ENCODE results near the gene IQGAP1. TPM values are rescaled to one million over a fixed set of nuclear protein-coding genes. Genes with fewer than 3 reads are reported as not detected.

Gene IQGAP1
- total RNA-seq, 4 donors from 2014 or later, result 238 to 358 (median 282) TPM

DNA sequence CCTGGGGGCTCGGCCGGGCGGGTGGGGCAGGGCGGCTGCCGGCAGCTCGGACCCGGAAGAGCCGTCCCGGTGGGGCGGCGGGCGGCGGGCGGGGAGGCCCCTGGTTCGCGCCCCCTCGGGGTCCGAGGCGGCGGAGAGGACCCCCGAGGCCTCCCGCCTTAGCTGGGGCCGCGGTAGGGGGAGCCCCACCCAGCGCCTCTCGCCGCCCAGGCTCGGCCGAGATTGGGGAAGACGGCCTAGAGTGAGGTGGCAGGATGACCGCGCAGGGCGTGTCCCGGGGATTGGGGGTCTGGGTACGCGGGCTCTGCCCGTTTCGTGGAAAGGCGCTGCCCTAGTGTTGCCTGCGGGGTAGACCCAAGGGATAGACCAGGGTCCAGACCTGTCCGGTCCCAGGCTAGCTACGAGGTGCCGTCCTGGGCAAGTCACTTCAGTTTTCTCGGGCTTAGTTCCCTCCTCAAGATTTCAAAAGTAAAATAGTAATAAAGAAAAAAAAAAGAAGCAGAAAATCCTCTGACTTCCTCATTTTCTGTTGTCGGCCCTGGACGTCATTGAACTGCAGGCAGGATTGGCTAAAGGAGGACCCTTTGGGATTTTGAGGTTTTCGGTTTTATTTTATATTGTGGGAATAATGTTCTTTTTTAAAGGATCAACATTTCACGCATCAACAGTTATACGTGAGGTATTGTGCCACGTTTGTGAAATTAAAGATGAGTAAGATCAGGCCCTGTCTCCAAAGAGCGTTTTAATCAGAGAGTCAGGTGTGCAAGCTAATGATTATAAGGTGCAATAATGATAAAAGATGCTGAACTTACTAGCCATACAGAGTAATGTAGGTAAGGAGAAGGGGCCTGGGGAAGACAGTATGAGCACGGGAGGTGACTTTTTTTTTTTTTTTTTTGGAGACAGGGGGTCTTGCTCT lies 679 bp downstream of the IQGAP1 start:
- 0 to 1% methylated on average over 26 to 37 of the region's 52 CpGs for WGBS, 2 donors
- Histone ChIP-seq H3K4me1 (peaks cover 0 to 52% (median 32%) of the 10 kb centered on the region in 4 donors), H3K4me3 (peak overlapping the region; percentile 71 to 99 (median 96)), H3K36me3 (peaks cover 0 to 22% (median 0%) of the 10 kb centered on the region in 3 donors), H3K27ac (peak overlapping the region; percentile 91 to 100 (median 98)), H3K27me3 (no peaks in the 10 kb centered on the region), H3K9me3 (no peaks in the 10 kb centered on the region)
- peak; percentile 46 to 48 for DNase-seq (ENCODE audit: low spot score in 2 of 2)
- TF ChIP-seq EP300 (IDR thresholded peaks at IDR 0.05) (peak in 1 of 2 donors; percentile 6), POLR2A (IDR thresholded peaks at IDR 0.05) (no peak)

DNA sequence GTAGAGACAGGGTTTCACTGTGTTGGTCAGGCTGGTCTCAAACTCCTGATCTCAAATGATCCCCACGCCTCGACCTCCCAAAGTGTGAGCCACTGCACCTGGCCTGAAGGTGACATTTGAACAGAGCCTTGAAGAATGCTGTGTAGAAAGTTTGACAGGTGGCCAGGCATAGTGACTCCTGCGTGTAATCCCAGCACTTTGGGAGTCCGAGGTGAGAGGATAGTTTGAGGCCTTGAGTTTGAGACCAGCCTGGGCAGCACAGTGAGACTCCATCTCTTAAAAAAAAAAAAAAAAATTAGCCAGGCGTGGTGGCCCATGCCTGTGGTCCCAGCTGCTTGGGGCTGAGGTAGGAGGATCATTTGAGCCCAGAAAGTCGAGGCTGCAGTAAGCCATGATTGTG lies 1.5 kb downstream of the IQGAP1 start:
- H3K4me1 ChIP-seq, result peaks cover 0 to 58% (median 35%) of the 10 kb centered on the region in 4 donors
- no peak for TF ChIP-seq POLR2A (IDR thresholded peaks at IDR 0.05)
- TF ChIP-seq, protein P1, sequence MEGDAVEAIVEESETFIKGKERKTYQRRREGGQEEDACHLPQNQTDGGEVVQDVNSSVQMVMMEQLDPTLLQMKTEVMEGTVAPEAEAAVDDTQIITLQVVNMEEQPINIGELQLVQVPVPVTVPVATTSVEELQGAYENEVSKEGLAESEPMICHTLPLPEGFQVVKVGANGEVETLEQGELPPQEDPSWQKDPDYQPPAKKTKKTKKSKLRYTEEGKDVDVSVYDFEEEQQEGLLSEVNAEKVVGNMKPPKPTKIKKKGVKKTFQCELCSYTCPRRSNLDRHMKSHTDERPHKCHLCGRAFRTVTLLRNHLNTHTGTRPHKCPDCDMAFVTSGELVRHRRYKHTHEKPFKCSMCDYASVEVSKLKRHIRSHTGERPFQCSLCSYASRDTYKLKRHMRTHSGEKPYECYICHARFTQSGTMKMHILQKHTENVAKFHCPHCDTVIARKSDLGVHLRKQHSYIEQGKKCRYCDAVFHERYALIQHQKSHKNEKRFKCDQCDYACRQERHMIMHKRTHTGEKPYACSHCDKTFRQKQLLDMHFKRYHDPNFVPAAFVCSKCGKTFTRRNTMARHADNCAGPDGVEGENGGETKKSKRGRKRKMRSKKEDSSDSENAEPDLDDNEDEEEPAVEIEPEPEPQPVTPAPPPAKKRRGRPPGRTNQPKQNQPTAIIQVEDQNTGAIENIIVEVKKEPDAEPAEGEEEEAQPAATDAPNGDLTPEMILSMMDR (IDR thresholded peaks at IDR 0.05), result no peak
- TF ChIP-seq EP300 (IDR thresholded peaks at IDR 0.05), result no peak
- H3K9me3 ChIP-seq, result no peaks in the 10 kb centered on the region
- 58 to 60% methylated on average over 4 to 6 of the region's 6 CpGs for WGBS, 2 donors
- H3K36me3 ChIP-seq, result peaks cover 0 to 22% (median 0%) of the 10 kb centered on the region in 3 donors
- peak overlapping the region in 3 of 4 donors; percentile 95 to 100 (median 100) for H3K27ac ChIP-seq
- no peak for DNase-seq (ENCODE audit: low spot score in 2 of 2)
- H3K4me3 ChIP-seq, result peak overlapping the region; percentile 71 to 99 (median 96)
- no peaks in the 10 kb centered on the region for H3K27me3 ChIP-seq

DNA sequence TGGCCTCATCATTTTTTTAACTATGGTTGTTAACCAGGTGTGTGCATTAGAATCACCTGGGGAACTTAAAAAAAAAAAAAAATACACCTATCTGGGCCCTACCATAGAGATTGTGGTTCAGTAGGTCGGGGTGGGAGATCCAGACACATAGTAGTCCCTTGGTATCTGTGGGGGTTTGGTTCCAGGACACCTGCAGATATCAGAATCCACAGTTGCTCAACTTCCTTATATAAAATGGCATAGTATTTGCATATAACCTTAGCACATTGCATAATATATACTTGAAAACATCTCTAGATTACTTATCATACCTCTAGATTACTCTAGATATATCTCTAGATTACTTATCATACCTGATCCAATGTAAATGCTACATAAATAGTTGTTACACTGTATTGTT lies 5.0 kb downstream of the IQGAP1 start:
- TF ChIP-seq POLR2A (IDR thresholded peaks at IDR 0.05), result no peak
- TF ChIP-seq, protein P1 (IDR thresholded peaks at IDR 0.05), result no peak
- no peak for TF ChIP-seq EP300 (IDR thresholded peaks at IDR 0.05)
- Histone ChIP-seq H3K4me1 (peaks cover 0 to 79% (median 47%) of the 10 kb centered on the region in 4 donors), H3K9me3 (no peaks in the 10 kb centered on the region), H3K27me3 (no peaks in the 10 kb centered on the region), H3K36me3 (peaks cover 0 to 22% (median 0%) of the 10 kb centered on the region in 3 donors), H3K4me3 (no peak overlapping the region), H3K27ac (peak overlapping the region in 1 of 4 donors; percentile 19)
- WGBS, 2 donors, result 79 to 90% methylated on average over 1 of the region's 1 CpG
- DNase-seq (ENCODE audit: low spot score in 2 of 2), result no peak

DNA sequence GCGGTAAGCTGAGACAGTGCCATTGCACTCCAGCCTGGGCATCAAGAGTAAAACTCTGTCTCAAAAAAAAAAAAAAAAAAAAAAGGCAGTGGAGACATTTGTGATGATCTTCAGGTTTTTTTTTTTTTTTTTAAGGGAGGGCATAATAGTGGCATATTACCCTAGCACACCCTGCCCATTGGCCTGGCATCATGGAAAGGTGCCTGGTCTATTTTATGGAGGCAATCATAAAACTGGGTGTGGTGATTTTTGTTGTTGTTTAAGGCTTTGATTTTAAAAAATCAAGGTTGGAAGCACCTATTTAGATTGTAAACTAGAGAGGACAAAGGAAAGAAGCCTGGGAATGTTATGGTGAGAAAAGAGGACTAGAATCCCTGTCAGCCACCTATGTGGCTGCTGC lies 6.0 kb downstream of the IQGAP1 start:
- Histone ChIP-seq H3K27ac (peak overlapping the region in 1 of 4 donors; percentile 59), H3K9me3 (no peaks in the 10 kb centered on the region), H3K27me3 (no peaks in the 10 kb centered on the region), H3K36me3 (peaks cover 0 to 22% (median 0%) of the 10 kb centered on the region in 3 donors), H3K4me1 (peaks cover 0 to 86% (median 46%) of the 10 kb centered on the region in 4 donors), H3K4me3 (no peak overlapping the region)
- TF ChIP-seq, protein P1 (IDR thresholded peaks at IDR 0.05), result no peak
- no peak for TF ChIP-seq POLR2A (IDR thresholded peaks at IDR 0.05)
- no peak for TF ChIP-seq EP300 (IDR thresholded peaks at IDR 0.05)
- DNase-seq (ENCODE audit: low spot score in 2 of 2), result no peak
- WGBS, 2 donors, result 87 to 100% methylated on average over 1 of the region's 1 CpG

DNA sequence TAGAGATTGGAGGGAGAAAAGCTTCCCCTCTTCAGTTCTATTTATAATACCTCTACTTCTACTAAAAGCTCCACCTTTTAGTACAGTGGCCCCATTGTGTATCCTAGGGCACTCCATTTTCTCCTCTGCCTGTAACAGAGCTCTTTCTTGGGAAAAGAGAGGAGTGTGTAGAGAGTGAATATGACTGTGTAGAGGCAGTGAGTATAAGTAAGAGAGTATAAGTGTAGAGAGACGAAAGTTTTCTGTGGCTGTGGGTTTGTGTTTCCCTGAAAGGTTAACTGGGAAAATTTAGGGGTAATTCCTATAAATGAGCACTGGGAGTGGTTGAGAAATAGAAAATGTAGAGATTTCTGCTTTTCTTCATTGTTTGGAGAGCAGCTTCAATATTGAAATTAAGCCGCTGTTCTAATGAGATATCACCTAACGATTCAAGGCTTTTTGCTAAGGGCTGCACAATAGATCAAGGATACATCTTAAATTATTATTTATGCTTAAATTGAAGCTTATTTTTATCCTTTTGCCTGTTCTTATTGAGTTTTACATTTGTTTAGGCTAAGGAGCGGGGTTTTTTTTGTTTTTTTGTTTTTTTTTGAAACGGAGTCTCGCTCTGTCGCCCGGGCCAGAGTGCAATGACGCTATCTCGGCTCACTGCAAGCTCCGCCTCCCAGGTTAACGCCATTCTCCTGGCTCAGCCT lies 6.9 kb downstream of the IQGAP1 start:
- H3K36me3 ChIP-seq, result peaks cover 0 to 22% (median 0%) of the 10 kb centered on the region in 3 donors
- TF ChIP-seq EP300 (IDR thresholded peaks at IDR 0.05) (no peak), POLR2A (IDR thresholded peaks at IDR 0.05) (no peak)
- TF ChIP-seq, protein P1 (IDR thresholded peaks at IDR 0.05), result no peak
- DNase-seq (ENCODE audit: low spot score in 2 of 2), result no peak
- peak overlapping the region in 3 of 4 donors; percentile 19 to 59 (median 35) for H3K27ac ChIP-seq
- H3K4me3 ChIP-seq, result no peak overlapping the region
- H3K4me1 ChIP-seq, result peaks cover 0 to 85% (median 45%) of the 10 kb centered on the region in 4 donors
- no peaks in the 10 kb centered on the region for H3K27me3 ChIP-seq
- no peaks in the 10 kb centered on the region for H3K9me3 ChIP-seq
- WGBS, 2 donors, result 88 to 91% methylated on average over 12 of the region's 12 CpGs
